Left hindlimb (tissue), 1 donor: Measurements from ENCODE around the gene KRT75.
"Not testable (repeated sequence)": the region's sequence is repeated elsewhere in the genome, so short reads cannot be mapped to it uniquely, and the experiment has no call there.

Experiments used
- DNase-seq: peaks from one replicate; pipeline ENCODE4 v3.0.0-alpha.2; 2018

KRT75 gene

GRCh38 chr12:52414936-52415335 lies 19.2 kb downstream of the KRT75 start:
- DNase-seq: no peak

- DNase-seq: no peak
Measured at GRCh38 chr12:52413782-52414345, 20.3 kb downstream of the KRT75 start.

- DNase-seq: no peak
Measured at GRCh38 chr12:52413202-52413601, 21.0 kb downstream of the KRT75 start.

- no peak for DNase-seq
Measured at GRCh38 chr12:52411815-52412214, 22.4 kb downstream of the KRT75 start.

GRCh38 chr12:52410589-52411248 lies 23.5 kb downstream of the KRT75 start:
- not testable (repeated sequence) for DNase-seq

- no peak for DNase-seq
Measured at GRCh38 chr12:52407918-52408317, 26.3 kb downstream of the KRT75 start.

GRCh38 chr12:52405922-52406385 lies 28.2 kb downstream of the KRT75 start, which contains the start of gene KRT82:
Gene KRT82 (minus strand): TSS chr12:52406335. CDS start chr12:52406277, 58 bp downstream.
- no peak for DNase-seq

- DNase-seq: no peak
Measured at GRCh38 chr12:52404951-52405350, 29.2 kb downstream of the KRT75 start.

GRCh38 chr12:52403561-52403960 lies 30.6 kb downstream of the KRT75 start:
- no peak for DNase-seq

- no peak for DNase-seq
Measured at GRCh38 chr12:52402873-52403540, 31.2 kb downstream of the KRT75 start.

- no peak for DNase-seq
Measured at GRCh38 chr12:52402377-52402776, 31.8 kb downstream of the KRT75 start.

- DNase-seq: no peak
Measured at GRCh38 chr12:52401926-52402325, 32.2 kb downstream of the KRT75 start.

GRCh38 chr12:52401526-52401925 lies 32.6 kb downstream of the KRT75 start:
- no peak for DNase-seq

GRCh38 chr12:52400906-52401305 lies 33.3 kb downstream of the KRT75 start:
- no peak for DNase-seq

- no peak for DNase-seq
Measured at GRCh38 chr12:52399756-52400155, 34.4 kb downstream of the KRT75 start.

GRCh38 chr12:52398176-52398575 lies 36.0 kb downstream of the KRT75 start:
- no peak for DNase-seq

- no peak for DNase-seq
Measured at GRCh38 chr12:52396656-52397055, 37.5 kb downstream of the KRT75 start.

- DNase-seq: no peak
Measured at GRCh38 chr12:52395761-52396434, 38.3 kb downstream of the KRT75 start.

GRCh38 chr12:52394836-52395405 lies 39.2 kb downstream of the KRT75 start:
- DNase-seq: no peak

- DNase-seq: no peak
Measured at GRCh38 chr12:52392465-52393007, 41.6 kb downstream of the KRT75 start.

- peak; percentile 55 for DNase-seq
Measured at GRCh38 chr12:52391618-52392002, 42.6 kb downstream of the KRT75 start.

- DNase-seq: no peak
Measured at GRCh38 chr12:52390739-52391617, 43.2 kb downstream of the KRT75 start.
